Renal cortex interstitium (tissue), 15 donors: ENCODE data around the gene NCF4. TPM values are rescaled to one million over a fixed set of nuclear protein-coding genes. Genes with fewer than 3 reads are reported as not detected.
A peak's percentile ranks its signal among the peaks of the same experiment; 100 is the strongest.

Experiments used
- DNase-seq, 11 donors: peaks; one replicate each; pipeline ENCODE4 v3.0.0-alpha.2; 2013; ENCODE audit warnings: low read depth in 9 of 11, low spot score in 4 of 11; ENCODE audit errors: extremely low read depth in 1 of 11
- long read RNA-seq, 16 experiments: transcript quantifications; one replicate each; lab custom pipeline, GENCODE V29; 2026
- polyA plus RNA-seq, 3 donors: library from polyadenylated mRNA; unstranded; fragments of 120-200 nt; gene quantifications; one replicate each; pipeline ENCODE4 v1.2.1, GENCODE V29; 2013; ENCODE audit not compliant: insufficient read length in 3 of 3

NCF4 gene
- 1 to 10 TPM; 2.1 to 3.4 (median 2.4) TPM for polyA plus RNA-seq
- long read RNA-seq, donor 1 = 0 reads
- long read RNA-seq, donor 2, partial matches to known transcripts = 0 of 1 reads
- long read RNA-seq, donor 2, other reads (novel, unspliced or antisense) = 0 of 1 reads
- long read RNA-seq, donor 3, partial matches to known transcripts = 0 of 4 reads
- long read RNA-seq, donor 3, other reads (novel, unspliced or antisense) = 0 of 4 reads
- long read RNA-seq, donor 4 = 0 reads
- long read RNA-seq, donor 5, partial matches to known transcripts = 0 of 2 reads
- long read RNA-seq, donor 5, other reads (novel, unspliced or antisense) = 0 of 2 reads
- long read RNA-seq, donor 6 = 0 reads
- long read RNA-seq, donor 7, partial matches to known transcripts = 0 of 1 reads
- long read RNA-seq, donor 7, other reads (novel, unspliced or antisense) = 0 of 1 reads
- long read RNA-seq, donor 8, partial matches to known transcripts = 0 of 2 reads
- long read RNA-seq, donor 8, other reads (novel, unspliced or antisense) = 0 of 2 reads
- long read RNA-seq, donor 9, partial matches to known transcripts = 0 of 1 reads
- long read RNA-seq, donor 9, other reads (novel, unspliced or antisense) = 0 of 1 reads
- long read RNA-seq, donor 10, partial matches to known transcripts = 0 of 1 reads
- long read RNA-seq, donor 10, other reads (novel, unspliced or antisense) = 0 of 1 reads
- long read RNA-seq, donor 11, partial matches to known transcripts = 0 of 1 reads
- long read RNA-seq, donor 11, other reads (novel, unspliced or antisense) = 0 of 1 reads
- long read RNA-seq, donor 12 = 0 reads
- long read RNA-seq, donor 13 = 0 reads
- long read RNA-seq, donor 14 = 0 reads
- long read RNA-seq, donor 15 = 0 reads
- long read RNA-seq, donor 16, partial matches to known transcripts = 0 of 3 reads
- long read RNA-seq, donor 16, other reads (novel, unspliced or antisense) = 0 of 3 reads

GRCh38 chr22:36860821-36861659 lies at the start of gene NCF4:
Gene NCF4 (plus strand): TSS chr22:36861006. CDS start chr22:36861172, 166 bp downstream.
- no peak for DNase-seq

GRCh38 chr22:36811094-36811800 lies 49.6 kb upstream of the NCF4 start:
- no peak for DNase-seq

- DNase-seq = no peak
Measured at GRCh38 chr22:36814801-36815200, 46.0 kb upstream of the NCF4 start.

- DNase-seq = no peak
Measured at GRCh38 chr22:36815558-36816338, 45.1 kb upstream of the NCF4 start.

- DNase-seq = no peak
Measured at GRCh38 chr22:36816339-36816635, 44.5 kb upstream of the NCF4 start.

- peak in 5 of 11 donors; percentile 45 to 70 (median 52) for DNase-seq
Measured at GRCh38 chr22:36816636-36817524, 43.9 kb upstream of the NCF4 start, which contains the start of gene PVALB. Gene PVALB (minus strand): TSS chr22:36817035. CDS start chr22:36817005, 30 bp downstream.

- no peak for DNase-seq
Measured at GRCh38 chr22:36817525-36817848, 43.3 kb upstream of the NCF4 start.

GRCh38 chr22:36818010-36818642 lies 42.7 kb upstream of the NCF4 start:
- DNase-seq = no peak

GRCh38 chr22:36819112-36819511 lies 41.7 kb upstream of the NCF4 start:
- DNase-seq = no peak

- no peak for DNase-seq
Measured at GRCh38 chr22:36822581-36822980, 38.2 kb upstream of the NCF4 start.

- DNase-seq = no peak
Measured at GRCh38 chr22:36823186-36823839, 37.5 kb upstream of the NCF4 start.

- no peak for DNase-seq
Measured at GRCh38 chr22:36824655-36825054, 36.2 kb upstream of the NCF4 start.

- peak in 4 of 11 donors; percentile 25 to 42 (median 31) for DNase-seq
Measured at GRCh38 chr22:36826262-36826661, 34.5 kb upstream of the NCF4 start.

- DNase-seq = no peak
Measured at GRCh38 chr22:36828815-36829214, 32.0 kb upstream of the NCF4 start.

GRCh38 chr22:36829370-36830002 lies 31.3 kb upstream of the NCF4 start:
- DNase-seq = no peak

- no peak for DNase-seq
Measured at GRCh38 chr22:36830601-36831000, 30.2 kb upstream of the NCF4 start.
